SKM-1 (cell line): ENCODE data around the gene PGAM5.

Source experiments
- DNase-seq: peaks from one replicate; lab custom pipeline; 2025; ENCODE audit not compliant: unreplicated experiment; lab: John Stamatoyannopoulos, UW

PGAM5 gene

DNA sequence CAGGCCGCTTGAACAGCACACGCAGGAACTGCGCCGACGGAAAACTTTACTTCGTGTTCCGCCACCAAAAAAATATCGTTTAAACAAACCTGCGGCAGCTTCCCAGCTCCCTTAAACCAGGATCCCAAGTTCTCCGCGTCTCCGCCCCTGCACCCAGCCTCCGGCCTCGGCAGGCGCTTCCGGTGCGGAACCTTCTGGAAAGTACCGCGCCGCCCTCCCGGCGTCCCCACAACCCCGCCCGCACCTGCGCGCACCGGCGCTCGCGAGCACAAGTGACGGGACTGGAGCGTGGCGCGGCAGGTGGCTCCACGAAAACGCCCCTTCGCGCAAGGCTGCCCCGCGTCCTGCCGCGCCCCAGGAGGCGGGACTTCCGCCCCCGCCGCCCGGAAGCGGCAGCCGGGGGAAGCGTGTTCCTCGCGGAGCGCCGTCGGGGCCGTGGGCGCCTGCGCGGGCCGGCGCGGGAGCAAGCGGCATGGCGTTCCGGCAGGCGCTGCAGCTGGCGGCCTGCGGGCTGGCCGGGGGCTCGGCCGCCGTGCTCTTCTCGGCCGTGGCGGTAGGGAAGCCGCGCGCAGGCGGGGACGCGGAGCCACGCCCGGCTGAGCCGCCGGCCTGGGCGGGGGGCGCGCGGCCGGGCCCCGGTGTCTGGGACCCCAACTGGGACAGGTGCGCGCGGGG lies at the start of gene PGAM5:
TSS of gene PGAM5 (plus strand) at position 438 of the 675 bp plus-strand sequence. CDS start at position 473, 35 bp downstream.
- peak; percentile 16 for DNase-seq

DNA sequence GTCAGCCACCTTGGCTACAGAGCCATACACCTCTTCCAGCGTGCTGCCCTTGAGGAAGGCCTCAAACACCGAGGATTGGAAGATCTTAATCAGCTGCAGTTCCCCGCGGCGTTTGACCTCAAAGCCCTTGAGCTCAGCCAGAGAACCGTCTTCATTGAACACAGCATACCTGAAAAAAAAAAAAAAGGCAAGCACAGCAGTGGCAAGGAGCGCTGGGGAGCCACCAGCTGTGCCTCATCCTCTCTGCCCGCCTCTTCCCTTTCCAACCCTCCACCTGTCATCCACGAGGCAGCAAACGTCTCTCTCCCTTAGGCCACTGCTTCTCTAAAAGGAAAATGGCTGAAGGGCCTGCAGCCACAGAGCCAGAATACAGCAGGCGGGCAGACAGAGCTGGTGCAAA lies 49.6 kb upstream of the PGAM5 start:
- DNase-seq = no peak

GRCh38 chr12:132661972-132662371 lies 48.7 kb upstream of the PGAM5 start:
- DNase-seq = no peak

DNA sequence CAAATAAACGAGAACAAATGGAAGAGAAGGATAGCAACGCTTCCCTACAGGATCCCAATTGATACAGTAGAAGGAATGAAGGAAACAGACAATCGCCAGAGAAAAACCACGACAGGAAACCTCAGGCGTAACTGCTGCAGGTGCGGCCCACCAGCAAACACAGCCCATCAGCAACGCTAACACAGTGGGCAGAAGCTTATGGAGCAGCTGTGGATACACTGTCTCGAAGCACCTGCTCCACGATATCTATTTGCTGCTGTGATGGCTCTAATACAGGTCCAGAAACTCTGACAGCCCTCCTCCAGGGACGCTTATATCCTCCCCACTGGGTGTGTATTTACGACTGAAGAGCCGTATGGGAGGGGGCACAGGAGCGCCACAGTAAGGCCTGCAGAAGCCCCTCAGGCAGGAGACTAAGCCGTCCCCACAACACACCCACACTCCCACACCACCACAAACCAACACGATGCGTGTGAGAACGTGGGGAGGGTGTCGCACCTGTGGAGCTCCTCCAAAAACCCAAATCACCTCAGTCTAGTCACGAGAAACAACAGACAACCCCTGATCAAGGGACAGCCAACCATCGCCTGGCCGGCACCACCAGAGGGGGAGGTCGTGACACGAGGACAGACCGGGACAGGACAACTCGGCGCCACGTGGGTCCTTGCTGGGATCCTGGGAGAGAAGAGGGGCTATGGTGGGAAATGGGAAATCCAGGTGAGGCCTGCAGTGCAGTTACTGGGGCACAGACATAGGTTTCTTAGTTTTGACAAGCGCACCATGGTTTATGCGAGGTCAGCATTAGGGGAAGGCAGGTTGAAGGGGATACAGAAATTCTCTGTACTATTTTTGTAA lies 47.5 kb upstream of the PGAM5 start:
- DNase-seq = no peak

GRCh38 chr12:132664206-132665148 lies 46.2 kb upstream of the PGAM5 start:
- no peak for DNase-seq

GRCh38 chr12:132665149-132665491 lies 45.5 kb upstream of the PGAM5 start:
- no peak for DNase-seq

DNA sequence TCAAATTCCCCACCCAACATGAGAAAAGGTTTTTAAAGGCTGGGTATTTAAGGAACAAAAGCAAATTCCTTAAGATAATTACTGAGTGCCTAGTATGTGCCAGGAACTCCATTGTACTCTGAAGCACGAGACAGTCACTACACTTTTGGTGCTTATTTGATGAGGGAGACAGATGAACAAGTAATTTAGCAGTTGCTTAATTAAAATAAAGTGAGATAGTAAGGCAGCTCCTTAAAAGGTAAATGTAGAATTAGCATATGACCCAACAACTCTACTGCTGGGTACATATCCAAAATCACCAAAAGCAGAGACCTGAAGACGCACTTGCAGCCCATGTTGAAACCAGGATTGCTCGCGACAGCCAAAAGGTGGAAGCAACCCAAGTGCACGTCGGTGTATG lies 44.8 kb upstream of the PGAM5 start:
- no peak for DNase-seq

DNA sequence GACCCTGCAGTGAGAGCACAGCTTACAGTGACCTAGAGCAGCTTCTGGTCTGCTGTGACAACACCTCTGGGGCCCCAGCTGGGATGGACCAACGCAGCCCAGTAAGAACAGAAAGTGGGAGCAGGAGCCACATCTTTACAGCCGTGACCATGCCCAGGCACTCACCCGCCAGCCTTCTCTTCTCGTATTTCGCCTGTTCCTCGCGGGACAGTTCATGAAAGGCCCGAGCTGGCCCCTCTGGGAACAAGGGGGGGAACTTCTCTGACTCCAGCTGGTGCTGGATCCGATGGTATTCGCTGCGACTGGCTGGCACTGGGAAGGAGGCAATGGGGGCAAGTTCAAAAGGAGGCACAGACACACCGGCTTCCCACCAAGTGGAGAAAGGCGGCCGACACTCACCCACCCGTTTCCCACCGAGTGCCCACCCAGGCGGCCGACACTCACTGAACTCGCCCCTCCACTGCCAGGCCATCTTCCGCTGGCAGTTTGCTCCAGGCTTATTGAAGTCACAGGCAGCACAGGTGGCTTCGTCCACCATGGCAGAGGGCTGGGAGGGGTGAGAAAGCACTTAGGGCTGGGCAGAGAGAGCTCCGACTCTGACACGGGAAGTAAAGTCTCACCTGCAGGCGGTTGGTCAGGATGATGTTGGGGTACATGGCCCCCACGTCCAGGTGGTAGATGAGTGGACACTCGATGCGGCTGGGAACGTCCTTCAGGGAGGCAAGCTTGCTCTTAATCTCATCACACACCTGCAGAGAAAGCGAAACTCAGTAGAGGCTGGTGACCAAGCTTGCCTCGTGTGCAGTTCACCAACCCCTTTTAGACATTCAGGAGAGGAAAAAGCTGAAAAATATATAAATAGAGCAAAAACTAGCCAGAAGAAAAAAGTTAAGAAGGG lies 42.2 kb upstream of the PGAM5 start:
- no peak for DNase-seq

GRCh38 chr12:132669166-132669879 lies 41.3 kb upstream of the PGAM5 start:
- no peak for DNase-seq

GRCh38 chr12:132672116-132672515 lies 38.5 kb upstream of the PGAM5 start:
- DNase-seq = no peak

DNA sequence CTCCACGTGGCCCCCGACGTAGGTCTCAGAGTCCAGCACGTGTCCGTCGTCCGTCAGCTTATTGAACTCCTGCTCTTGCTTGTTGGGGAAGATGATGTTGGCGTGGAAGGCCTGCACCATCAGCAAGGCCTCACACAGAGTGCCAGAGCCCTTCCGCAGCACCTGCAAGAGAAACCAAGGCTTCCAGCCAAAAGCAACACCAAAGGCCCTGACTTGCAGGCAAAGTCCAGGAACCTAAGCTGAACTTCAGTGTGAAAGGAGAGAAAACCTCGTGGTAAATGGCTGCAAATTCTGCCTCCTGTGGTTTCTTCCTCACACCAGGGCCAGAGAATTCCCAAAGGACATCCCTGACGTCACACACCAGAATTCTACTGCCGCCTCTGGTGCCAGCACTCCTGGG lies 38.0 kb upstream of the PGAM5 start:
- no peak for DNase-seq

DNA sequence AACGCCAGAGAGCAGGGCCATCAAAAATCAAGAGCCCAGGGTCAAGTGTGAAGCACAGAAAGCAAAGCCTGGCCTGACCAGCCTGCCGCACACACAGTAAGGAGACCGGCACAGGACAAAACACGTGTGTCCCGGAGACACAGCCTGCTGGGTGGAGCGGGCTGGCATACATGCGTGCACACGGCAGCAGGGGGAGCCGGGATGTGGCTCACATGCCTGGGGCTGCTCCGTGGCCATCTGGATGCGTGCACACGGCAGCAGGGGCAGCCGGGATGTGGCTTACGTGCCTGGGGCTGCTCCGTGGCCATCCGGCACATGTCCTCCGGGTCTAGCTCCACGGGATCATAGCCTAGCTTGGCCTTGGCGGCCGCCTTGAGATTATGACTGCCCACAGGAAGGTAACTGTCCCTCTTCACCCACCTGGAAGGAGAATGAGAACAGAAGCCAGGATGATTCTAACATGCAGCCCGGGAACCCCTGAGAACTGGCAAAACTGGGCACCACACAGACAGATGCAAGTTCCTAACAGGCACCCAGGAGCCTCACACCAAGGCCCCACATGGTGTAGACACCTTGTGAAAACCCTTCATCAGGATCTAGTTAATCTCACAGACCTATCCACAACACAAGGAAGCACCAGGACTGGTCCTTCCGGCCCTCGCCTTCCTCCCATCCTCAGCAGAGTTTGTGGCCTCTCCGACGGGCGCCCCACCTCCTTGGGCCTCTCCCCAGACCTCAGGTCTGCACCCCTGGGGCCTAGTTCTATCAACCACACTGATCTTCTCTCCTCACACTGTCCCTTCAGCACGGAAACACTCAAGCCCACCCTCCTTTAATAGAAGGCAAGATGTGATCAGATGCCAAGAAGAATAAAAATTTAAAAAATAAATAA lies 37.1 kb upstream of the PGAM5 start:
- no peak for DNase-seq

GRCh38 chr12:132674561-132674960 lies 36.1 kb upstream of the PGAM5 start:
- no peak for DNase-seq

DNA sequence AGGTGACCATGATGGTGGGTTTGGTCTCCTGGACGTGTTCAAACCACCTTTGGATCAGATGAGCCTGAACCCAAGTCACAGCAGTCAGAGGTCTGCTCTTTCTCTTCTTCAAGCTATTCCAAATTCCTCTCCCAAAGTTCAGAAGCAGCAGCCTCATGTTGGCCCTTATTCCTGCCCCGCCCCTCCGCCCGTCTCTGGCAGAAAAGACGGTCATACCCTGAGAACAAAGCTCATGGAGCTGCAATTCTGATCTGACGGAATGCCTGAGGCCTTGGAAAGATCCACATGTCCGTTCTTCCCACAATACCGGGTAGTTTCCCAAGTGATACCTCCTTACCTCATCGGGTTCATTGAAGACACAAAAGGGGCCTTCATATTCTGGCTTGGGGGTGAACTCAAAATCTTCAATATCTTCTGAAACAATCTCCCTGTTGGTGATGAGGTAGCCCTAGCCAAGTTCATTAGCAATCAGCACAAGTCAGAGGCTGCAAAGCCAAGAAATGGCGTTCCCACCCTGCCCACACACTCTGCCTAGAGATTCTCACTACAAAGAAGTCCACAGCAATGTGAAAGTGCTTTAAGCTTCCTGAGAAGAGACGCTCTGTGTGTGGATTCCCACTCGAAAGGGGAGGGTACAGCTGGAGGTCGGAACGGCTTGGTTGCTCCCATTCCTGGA lies 34.7 kb upstream of the PGAM5 start:
- DNase-seq = no peak

GRCh38 chr12:132677492-132677891 lies 33.1 kb upstream of the PGAM5 start:
- DNase-seq = no peak

DNA sequence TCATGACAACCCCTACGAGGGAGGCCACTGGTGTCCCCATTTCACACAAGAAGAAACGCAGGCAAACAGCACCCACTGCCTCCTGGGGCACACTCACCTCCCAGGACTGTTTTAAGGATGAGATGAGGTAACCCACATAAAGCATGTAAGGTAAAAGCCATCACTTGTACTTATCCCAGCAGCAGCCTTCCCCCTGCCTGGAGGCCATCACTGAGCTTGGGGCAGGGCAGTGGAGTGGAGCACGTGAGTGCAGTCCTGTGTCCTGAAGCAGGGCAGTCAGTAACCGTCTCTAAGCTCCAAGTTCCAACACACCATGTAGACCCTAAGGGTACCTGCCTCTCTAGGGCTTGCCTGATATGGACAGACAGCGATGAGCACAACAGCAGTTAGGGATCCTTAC lies 25.2 kb upstream of the PGAM5 start:
- no peak for DNase-seq

- no peak for DNase-seq
These were observed 23.8 kb upstream of the PGAM5 start for GRCh38 chr12:132686825-132687210.
